Stimulated activated CD8-positive, alpha-beta memory T cell treated with anti-CD3 and anti-CD28 coated beads, Interleukin-15, amount 100 ng/mL, for 24 hours (primary cell): ENCODE results near the gene TMEM179.

Experiments used
- DNase-seq: peaks from one replicate; pipeline ENCODE4 v3.0.0-alpha.2; 2020; ENCODE audit warnings: low read depth

Gene TMEM179

DNA sequence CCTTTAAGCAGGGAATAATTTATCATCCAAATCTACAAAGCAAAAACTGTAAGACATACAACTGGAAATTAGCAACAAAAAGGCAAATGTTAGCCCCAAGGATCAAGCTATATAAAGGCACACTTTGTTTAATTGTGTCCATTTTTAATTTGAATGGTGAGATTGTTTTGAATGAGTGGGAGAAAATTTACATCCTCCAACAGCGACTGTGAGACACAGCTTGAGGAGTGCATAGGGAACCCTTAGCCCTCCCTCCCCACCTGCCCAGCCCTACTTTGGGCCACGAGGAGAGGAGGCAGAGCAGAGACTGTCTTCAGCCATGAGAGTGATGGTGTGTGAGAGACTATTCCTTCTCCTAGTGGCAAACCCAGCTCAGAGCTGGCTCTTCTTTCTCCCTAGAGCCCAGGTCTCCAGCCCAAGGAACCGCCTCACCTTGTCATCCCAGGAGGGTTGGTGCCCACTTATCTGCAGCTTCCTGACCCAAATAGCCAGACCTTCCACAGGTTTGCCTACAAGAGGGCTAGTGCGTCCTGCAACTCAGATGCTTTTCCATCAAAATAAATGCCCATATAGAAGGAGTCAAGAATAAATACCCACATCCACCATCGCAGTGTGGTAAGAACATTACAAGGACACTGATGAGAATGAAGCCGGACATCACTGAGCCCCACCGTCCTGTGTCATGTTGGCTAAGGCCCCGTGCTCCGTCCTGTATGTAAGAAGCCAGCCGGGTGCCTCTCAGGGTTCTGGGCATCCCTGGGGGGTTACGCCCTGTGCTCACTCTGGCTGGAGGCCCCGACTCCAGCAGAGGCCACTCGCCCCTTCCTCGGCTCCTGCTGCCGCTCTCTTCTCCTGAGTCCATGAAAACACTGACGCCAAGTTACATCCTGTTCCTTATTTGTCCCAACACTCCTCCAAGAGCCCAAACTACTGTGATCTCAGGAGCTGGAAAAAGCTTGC is 61.4 kb downstream of the TMEM179 start:
- no peak for DNase-seq

DNA sequence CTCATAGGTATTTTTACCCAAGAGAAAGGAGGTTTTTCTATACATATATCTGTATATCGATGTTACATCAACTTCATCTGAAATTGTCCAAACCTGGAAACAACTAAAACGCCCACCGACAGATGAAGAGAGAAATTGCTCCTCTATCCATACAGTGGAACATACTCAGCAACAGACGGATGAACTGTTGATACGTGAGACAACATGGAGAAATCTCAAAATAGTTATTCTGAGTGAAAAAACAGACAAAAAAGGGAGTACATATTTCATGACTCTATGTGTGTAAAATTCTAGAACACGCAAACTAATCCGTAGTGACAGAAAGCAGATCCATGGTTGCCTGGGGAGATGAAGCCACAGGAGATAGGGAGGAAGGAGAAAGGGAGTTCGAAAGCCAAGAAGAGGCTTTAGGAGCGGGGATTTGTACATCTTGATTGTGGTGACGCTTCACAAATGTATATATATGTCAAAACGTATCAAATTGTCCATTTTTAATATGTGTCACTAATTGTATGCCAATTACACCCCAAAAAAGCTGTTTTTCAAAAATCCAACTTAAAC is 62.6 kb downstream of the TMEM179 start:
- DNase-seq, result no peak
